SH-SY5Y (cell line): ENCODE measurements around the gene RASA2.

Source experiments
- GATA2 ChIP-seq: IDR thresholded peaks from 2 replicates; pipeline ENCODE4 v1.6.1; 2011; ENCODE audit warnings: mild to moderate bottlenecking, low read depth, low read length
- GATA3 ChIP-seq: IDR thresholded peaks from 2 replicates; pipeline ENCODE4 v1.6.1; 2011; ENCODE audit warnings: low read depth, mild to moderate bottlenecking, low read length, moderate library complexity

Gene RASA2

DNA sequence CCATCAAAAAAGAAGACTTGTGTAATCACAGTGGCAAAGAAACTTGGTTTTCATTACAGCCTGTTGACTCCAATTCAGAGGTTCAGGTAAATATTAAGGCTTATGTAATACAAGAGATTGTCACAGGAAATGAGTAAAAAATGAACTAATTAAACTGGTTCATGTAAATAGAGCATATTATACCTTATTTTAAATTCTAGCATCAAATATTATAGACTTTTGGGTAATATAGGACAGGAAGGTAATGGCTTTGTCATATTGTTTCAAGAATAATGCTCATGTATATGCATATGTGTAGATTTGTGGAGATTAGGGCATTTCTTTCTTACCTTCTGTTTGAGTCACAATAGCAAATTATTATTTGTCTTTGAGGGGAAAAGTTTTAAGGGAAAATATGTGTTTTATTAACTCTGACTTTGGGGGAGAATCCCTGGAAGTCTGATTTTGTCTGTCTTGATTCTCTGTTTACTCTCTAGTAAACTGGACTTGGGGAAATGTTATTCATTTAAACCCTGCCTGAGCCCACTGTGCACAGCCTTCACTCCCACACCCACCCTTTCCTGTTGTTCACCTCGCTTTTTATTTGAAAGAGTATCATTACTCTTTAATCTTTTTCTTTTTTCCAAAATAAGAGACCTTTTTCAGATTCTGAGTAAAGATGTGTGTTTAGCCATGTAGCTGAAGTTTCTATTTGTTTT, 43.0 kb downstream of the RASA2 start:
- TF ChIP-seq GATA3: no peak
- TF ChIP-seq GATA2: no peak

DNA sequence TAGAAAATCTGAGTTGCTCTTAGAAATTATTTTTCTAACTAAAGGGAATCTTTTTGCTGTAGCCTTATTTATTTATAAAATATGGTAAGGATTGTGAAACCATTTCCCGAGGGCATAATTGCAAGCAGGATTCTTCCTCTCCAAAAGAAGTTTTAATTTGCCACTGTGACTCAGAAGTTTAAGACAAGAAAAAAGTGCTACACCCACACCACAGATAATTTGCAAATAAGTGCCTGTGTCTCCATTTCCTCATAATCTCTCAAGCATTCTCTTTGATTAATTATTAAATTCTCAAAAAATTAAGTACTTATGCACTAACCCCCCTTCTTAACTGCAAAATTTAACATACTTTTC, 43.6 kb downstream of the RASA2 start:
- no peak for TF ChIP-seq GATA3
- TF ChIP-seq GATA2: no peak

- no peak for TF ChIP-seq GATA2
- TF ChIP-seq GATA3: no peak
Measured at GRCh38 chr3:141532609-141533008, 45.8 kb downstream of the RASA2 start.

DNA sequence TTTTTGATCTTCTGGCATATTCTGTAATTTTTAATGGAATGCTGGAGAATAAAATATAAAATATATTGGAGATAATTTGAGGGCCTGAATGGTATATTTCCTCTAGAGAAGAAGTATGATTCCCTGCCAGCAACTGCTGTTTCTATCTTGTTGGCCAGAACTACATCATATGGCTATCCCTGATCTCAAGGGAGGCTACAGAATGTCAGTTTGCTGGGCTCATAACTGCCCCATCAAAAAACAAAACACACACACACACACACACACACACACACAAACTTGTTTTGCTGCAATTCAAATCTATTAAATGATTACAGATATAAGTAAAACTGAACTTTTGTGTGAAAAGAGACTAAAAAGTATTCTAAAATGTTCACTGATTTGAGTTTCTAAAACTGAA, 51.0 kb downstream of the RASA2 start:
- TF ChIP-seq GATA3 (no peak), GATA2 (no peak)

- TF ChIP-seq GATA2 (no peak), GATA3 (no peak)
Measured at GRCh38 chr3:141538568-141539240, 51.9 kb downstream of the RASA2 start.

DNA sequence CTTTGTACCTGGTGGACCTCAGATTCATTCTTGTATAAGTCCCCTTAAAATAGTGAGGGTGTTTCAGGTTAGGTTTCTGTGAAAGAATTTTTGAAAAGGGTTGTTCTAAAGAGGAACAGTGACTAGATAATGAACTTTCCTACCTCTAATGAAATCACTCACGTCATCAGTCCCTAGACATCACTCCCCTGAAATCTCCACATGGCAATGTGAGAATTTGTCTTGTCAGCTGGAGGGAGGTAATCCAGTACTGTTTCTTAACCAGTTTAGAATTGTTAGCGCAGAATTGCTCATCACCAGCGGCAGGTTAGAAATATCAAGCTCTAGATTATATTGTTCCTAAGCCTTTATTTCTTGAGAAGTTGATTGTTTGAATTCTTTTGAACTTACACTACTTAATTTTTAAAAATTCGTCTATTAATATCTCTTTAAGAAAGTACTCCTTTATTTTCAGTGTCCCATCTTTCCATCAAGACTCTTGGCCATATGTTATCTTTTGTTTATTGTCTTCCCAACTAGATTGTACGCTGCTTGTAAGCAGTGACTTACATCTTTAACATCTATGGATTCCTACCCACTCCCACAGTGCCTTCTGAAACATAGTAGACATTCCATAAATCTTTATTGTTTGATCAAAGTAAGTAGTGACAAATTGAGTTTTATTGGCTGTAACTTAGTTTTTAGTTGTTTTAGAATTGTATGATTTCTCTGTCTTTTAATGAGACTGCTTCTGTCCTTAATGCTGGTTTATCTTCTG, 52.8 kb downstream of the RASA2 start:
- TF ChIP-seq GATA3 (no peak), GATA2 (no peak)

DNA sequence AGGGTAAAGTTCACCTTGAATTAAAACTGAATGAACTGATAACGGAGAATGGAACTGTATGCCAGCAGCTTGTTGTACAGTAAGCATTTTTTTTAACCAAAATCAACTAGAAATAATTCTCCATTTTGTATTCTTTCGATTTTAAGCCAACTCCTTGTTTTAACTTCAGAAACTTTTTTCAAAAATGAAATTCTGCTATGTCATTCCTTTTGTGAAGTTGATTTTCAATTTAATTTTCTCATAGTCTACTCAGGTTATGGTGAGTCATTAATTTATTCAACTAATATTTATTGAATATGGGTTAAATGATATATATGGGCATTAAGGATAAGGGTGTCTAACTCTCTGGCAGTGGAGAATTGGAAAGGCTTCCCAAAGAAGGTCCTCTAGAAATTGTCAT, 53.7 kb downstream of the RASA2 start:
- no peak for TF ChIP-seq GATA2
- TF ChIP-seq GATA3: no peak

DNA sequence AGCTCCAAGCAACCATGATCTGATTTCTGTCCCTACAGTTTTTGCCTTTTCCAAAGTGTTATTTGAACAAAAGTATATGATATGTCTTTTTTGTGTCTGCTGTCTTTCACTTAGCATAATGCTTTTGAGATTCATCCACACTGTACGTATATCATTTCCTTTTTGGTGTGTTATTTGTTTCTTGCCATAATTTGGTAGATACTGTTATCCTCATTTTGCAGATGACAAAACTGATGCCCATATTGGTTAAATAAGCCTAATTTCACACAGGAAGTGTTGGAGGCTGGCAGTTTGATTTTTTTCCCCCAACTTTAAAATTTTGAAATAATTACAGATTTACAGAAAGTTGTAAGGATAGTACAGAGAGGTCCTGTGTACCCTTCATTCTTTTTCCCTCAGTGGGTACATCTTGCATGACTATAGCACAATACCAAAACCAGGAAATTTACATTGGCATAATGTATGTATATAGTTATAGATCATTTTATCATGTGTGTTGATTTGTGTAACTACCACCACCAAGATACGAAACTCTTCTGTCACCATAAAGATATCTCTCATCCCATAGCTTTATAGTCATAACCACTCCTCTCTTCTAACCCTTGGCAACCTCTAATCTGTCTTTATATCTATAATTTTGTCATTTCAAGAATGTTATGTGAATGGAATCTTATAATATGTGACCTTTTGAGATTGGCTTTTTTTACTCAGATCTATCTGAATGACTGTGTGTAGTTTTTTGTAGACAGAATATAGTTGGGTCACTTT, 55.6 kb downstream of the RASA2 start:
- TF ChIP-seq GATA3 (no peak), GATA2 (no peak)

- TF ChIP-seq GATA2: no peak
- TF ChIP-seq GATA3: no peak
Measured at GRCh38 chr3:141542989-141543388, 56.2 kb downstream of the RASA2 start.

DNA sequence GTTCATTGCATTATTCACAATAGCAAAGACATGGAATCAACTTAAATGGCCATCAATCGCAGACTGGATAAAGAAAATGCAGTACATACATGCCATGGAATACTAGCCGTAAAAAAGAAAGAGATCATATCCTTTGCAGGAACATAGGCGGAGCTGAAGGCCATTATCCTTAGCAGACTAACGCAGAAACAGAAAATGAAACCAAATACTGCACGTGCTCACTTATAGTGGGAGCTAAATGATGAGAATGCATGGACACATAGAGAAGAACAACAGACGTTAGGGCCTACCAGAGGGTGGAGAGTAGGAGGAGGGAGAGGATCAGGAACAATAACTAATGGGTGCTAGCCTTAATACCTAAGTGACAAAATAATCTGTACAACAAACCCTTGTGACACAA, 57.9 kb downstream of the RASA2 start:
- TF ChIP-seq GATA2: no peak
- no peak for TF ChIP-seq GATA3

- no peak for TF ChIP-seq GATA2
- no peak for TF ChIP-seq GATA3
Measured at GRCh38 chr3:141546081-141546480, 59.3 kb downstream of the RASA2 start.

- TF ChIP-seq GATA3 (no peak), GATA2 (no peak)
Measured at GRCh38 chr3:141546586-141546985, 59.8 kb downstream of the RASA2 start.

DNA sequence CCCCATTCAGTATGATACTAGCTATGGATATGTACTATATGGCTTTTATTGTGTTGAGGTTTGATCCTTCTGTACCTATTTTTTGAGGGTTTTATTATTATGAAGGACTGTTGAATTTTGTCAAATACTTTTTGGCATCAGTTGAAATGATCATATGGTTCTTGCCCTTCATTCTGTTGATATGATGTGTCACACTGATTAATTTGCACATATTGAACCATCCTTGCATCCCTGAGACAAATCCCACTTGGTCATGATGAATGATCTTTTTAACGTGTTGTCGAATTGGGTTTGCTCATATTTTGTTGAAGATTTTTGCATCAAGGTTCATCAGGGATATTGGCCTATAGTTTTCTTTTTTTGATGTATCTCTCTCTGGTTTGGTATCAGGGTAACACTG, 61.0 kb downstream of the RASA2 start:
- TF ChIP-seq GATA2: no peak
